Pancreas (tissue), 10 donors: ENCODE data around the gene RFLNA. TPM values are rescaled to one million over a fixed set of nuclear protein-coding genes. Genes with fewer than 3 reads are reported as not detected.

Source experiments
- ATAC-seq, 4 donors: fragments of 200-7000 bp; cut with Tn5 transposase; one replicate each; pipeline versions ENCODE4 v1.8.0 to v1.9.1; 2020; ENCODE audit warnings: mild to moderate bottlenecking in 4 of 4, moderate library complexity in 4 of 4
- DNase-seq, 6 donors: peaks; one replicate each; pipeline ENCODE4 v3.0.0-alpha.2; 2020
- FAIRE-seq: peaks from 2 replicates; lab custom pipeline; 2012; peaks lifted over from hg19 to GRCh38; lab: Jason Lieb, UNC
- H3K27ac ChIP-seq, 4 donors: fragments of 200-600 bp; sonication (generic); 1 replicate in 3 of 4; 2 replicates in 1 of 4; pipeline versions ENCODE4 v1.5.0 to v1.8.0; 2020
- H3K27me3 ChIP-seq, 4 donors: fragments of 200-600 bp; one replicate each; pipeline ENCODE4 v1.8.0; 2021
- H3K36me3 ChIP-seq, 3 donors: fragments of 200-600 bp; sonication (generic) in 1 of 3; one replicate each; pipeline versions ENCODE4 v1.5.0 to v1.8.0; 2020 to 2021
- H3K4me1 ChIP-seq, 3 donors: fragments of 200-600 bp; one replicate each; pipeline ENCODE4 v1.8.0; 2021
- H3K4me3 ChIP-seq, 4 donors: fragments of 200-600 bp; sonication (generic) in 2 of 4; one replicate each; pipeline versions ENCODE4 v1.5.0 to v1.8.0; 2020 to 2021
- H3K9me3 ChIP-seq, 4 donors: fragments of 200-600 bp; one replicate each; pipeline ENCODE4 v1.8.0; 2021
- WGBS, 2 donors: extraction: QIAGEN DNeasy Blood & Tissue Kit; methylation state at CpG; one replicate each; pipeline ENCODE4 v1.1.7; 2013; 5-methylcytosine and 5-hydroxymethylcytosine counted together
- intact Hi-C, 3 donors: fragments of 100-400 bp; cut with DNase I; formaldehyde crosslinking; loops; one replicate each; pipeline versions ENCODE4 v1.11.1 to v1.14.2; 2022
- polyA plus RNA-seq, 2 donors: library from polyadenylated mRNA; stranded (reverse); fragments of 200-250 nt; gene quantifications; one replicate each; pipeline ENCODE4 v1.2.3, GENCODE V29; 2013
- total RNA-seq, 6 donors: library from RNA; stranded (reverse); fragmentation: NEBNext Ultra II Directional in 4 of 6; extraction: Animal tissue kit (Norgen Biotek cat#: 25700) in 4 of 6; gene quantifications; one replicate each; pipeline versions ENCODE4 v1.2.1 to v1.2.4, GENCODE V29; 2021 to 2023
- TF ChIP-seq, protein P1 (sequence below), 4 donors: fragments of 200-600 bp; sonication (generic) in 3 of 4; IDR thresholded peaks; one replicate each; pipeline versions ENCODE4 v1.5.0 to v1.8.0; 2021; ENCODE audit warnings: antibody characterized with exemption in 4 of 4
- donor health status: healthy with polysubstance abuse.
- donor health status: DM: no; HTN: no; CAD: no; lungs with moderate emphysema.
- donor health status: DM: no; HTN: no; CAD: no.
- donor health status: control.
- donor health status: control.
- donor health status: Bipolar disorder and iron deficiency.
- donor health status: DM: yes; HTN: yes; CAD: no.
- donor health status: DM: no; HTN: no; CAD: no.
- donor health status: DM: no; HTN: no; CAD: no.
- donor health status: DM: yes; HTN: yes; CAD: no.

RFLNA gene
- total and polyA plus RNA-seq, 8 donors = 0.09 to 1.3 (median 0.45) TPM

DNA sequence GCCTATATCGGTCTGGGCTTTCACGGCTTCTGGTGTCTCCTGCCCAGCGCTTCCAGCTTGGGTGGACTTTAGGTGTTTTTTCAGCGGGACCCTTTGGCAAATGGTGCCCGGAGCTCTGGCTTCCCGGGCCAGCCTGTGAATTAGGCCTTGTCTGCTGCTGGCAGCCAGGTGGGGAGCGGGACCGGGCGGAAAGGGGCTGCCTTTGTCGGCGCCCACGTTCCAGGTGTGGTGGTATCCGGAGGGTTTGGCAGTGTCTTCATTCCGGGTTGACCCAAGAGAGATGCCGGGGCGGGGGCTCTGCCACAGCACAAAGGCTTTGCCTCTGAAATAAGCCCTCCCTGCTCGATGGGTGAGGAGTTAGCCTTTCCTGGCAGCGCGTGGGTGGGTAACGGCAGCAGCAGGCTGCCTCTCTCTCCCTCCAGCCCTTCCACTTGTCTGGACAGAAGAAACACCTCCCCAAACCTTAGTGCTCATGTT lies 9.5 kb downstream of the RFLNA start:
- 90 to 91% methylated on average over 20 of the region's 20 CpGs for WGBS, 2 donors
- TF ChIP-seq, protein P1, sequence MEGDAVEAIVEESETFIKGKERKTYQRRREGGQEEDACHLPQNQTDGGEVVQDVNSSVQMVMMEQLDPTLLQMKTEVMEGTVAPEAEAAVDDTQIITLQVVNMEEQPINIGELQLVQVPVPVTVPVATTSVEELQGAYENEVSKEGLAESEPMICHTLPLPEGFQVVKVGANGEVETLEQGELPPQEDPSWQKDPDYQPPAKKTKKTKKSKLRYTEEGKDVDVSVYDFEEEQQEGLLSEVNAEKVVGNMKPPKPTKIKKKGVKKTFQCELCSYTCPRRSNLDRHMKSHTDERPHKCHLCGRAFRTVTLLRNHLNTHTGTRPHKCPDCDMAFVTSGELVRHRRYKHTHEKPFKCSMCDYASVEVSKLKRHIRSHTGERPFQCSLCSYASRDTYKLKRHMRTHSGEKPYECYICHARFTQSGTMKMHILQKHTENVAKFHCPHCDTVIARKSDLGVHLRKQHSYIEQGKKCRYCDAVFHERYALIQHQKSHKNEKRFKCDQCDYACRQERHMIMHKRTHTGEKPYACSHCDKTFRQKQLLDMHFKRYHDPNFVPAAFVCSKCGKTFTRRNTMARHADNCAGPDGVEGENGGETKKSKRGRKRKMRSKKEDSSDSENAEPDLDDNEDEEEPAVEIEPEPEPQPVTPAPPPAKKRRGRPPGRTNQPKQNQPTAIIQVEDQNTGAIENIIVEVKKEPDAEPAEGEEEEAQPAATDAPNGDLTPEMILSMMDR (IDR thresholded peaks at IDR 0.05) = no peak
- FAIRE-seq (no peak), ATAC-seq (no peak), DNase-seq (no peak)
- no peaks in the 10 kb centered on the region for H3K36me3 ChIP-seq
- intact Hi-C loops = no loop called here
- no peak overlapping the region for H3K27ac ChIP-seq
- H3K9me3 ChIP-seq = no peaks in the 10 kb centered on the region
- H3K4me1 ChIP-seq = no peaks in the 10 kb centered on the region
- no peak overlapping the region for H3K4me3 ChIP-seq
- H3K27me3 ChIP-seq = no peaks in the 10 kb centered on the region

DNA sequence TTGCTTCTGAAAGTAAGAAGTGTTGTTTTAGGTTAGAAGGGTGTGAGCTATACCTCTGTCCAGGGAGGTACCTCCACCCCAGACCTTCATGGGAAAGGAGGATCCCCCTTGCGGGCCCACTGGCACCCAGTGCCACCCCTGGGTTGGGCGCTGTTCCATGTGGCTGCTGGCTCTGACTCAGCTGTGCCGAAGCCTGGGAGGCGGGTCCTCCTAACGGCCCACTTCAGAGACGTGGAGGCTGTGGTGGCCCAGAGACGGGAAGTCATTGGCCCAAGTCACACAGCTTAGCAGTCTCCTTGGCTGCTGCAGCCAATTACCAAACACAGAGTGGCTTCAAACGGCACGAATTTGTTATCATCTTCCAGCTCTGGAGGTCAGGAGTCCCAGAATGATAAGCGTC lies 10.2 kb downstream of the RFLNA start:
- 76 to 79% methylated on average over 10 of the region's 10 CpGs for WGBS, 2 donors
- TF ChIP-seq, protein P1 (IDR thresholded peaks at IDR 0.05) = no peak
- no peak for DNase-seq
- intact Hi-C loops = no loop called here
- no peak for ATAC-seq
- H3K27ac ChIP-seq = no peak overlapping the region
- H3K36me3 ChIP-seq = no peaks in the 10 kb centered on the region
- no peak overlapping the region for H3K4me3 ChIP-seq
- no peaks in the 10 kb centered on the region for H3K9me3 ChIP-seq
- no peak for FAIRE-seq
- H3K27me3 ChIP-seq = no peaks in the 10 kb centered on the region
- no peaks in the 10 kb centered on the region for H3K4me1 ChIP-seq

DNA sequence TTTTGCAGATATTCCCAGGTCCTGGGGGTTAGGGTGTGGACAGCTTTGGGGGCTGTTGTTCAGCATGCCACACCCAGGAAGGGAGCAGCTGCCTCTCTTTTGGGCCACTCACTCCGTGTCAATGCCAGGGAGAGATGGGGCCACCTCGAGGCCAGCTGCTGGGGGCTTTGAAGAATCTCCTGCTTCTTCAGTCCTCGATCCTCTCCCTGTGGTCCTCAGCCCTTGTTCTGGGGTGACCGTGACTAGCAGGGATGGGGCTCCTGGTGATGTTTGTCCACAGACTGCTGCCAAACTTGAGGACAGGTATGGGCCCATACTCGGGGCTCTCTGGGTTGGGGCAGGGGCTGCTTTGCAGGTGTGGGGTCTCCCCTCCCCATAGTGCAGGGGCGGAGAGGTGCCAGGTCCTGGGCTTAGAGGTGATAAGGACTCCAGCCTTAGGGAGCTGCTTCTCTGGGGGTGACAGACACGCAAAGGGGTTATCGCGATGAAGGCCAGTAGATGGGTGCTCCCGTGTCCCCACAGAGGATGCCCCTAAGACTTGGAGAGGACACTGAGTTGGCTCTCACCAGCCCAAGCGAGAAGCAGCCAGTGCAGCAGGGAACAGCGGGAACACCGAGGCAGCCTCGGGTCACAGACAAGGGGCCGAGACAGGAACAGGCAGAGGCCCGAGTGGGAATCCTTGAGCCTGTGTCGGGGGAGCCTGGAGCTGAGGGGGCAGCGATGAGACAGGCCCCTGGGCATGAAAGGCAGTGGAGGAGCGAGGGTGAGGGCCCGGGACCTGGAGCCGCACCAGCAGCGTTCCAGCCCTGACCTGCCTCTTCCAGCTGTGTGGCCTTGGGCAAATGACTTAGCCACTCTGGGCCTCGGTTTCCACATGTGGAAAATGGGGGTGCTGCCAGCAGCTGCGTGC lies 11.1 kb downstream of the RFLNA start:
- no peak for ATAC-seq
- Histone ChIP-seq H3K27me3 (no peaks in the 10 kb centered on the region), H3K27ac (no peak overlapping the region), H3K4me3 (no peak overlapping the region), H3K36me3 (no peaks in the 10 kb centered on the region), H3K4me1 (no peaks in the 10 kb centered on the region), H3K9me3 (no peaks in the 10 kb centered on the region)
- FAIRE-seq = no peak
- WGBS, 2 donors = 81 to 86% methylated on average over 24 of the region's 24 CpGs
- intact Hi-C loops = no loop called here
- no peak for DNase-seq
- TF ChIP-seq, protein P1 (IDR thresholded peaks at IDR 0.05) = no peak

DNA sequence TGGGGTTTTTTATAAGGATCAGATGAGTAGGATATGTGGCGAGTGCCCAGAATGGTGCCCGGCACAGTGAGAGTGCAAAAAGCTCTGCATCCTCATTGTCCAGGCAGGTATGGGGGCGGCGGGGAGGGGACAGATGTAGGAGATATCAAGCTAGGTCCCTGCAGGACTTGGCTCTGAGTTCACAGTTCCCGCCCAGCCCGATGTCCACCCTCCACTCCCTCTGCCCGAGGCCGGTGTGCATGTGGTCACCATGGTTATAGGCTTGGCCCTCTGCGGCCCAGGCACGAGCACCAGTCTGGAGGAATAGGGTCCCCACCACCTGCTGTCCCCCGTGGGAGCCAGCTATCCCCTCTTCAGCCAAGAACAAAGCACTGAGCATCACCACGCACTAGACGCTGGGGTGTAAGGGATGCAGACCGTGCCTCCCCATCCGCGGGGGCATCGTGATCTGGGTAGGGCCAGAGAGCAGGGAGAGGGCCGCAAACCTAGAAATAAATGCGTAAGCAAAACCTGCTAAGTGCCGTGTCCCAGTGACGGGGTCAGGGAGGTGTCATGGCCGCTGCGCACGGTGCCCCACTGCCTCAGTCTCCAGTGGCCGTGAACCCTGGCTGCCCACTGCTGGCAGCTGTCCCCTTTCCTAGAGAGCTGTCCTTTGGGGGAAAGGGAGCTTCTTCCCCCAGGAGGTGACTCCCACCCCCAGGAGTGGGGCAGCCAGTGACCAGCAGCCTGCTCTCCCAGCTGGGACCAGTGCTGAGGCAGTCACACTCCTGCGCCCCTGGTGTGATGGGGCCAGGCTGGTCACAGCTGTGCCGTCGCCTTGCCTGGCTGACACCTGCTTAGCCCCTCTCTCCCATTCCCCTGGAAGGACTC lies 12.0 kb downstream of the RFLNA start:
- FAIRE-seq = no peak
- Histone ChIP-seq H3K27me3 (no peaks in the 10 kb centered on the region), H3K4me3 (no peak overlapping the region), H3K27ac (no peak overlapping the region), H3K4me1 (no peaks in the 10 kb centered on the region), H3K36me3 (no peaks in the 10 kb centered on the region), H3K9me3 (no peaks in the 10 kb centered on the region)
- intact Hi-C loops = no loop called here
- WGBS, 2 donors = 81 to 89% methylated on average over 28 of the region's 28 CpGs
- DNase-seq = no peak
- no peak for ATAC-seq
- TF ChIP-seq, protein P1 (IDR thresholded peaks at IDR 0.05) = no peak
